ENCODE data around the gene BUB1B. TPM values are rescaled to one million over a fixed set of nuclear protein-coding genes. Genes with fewer than 3 reads are reported as not detected.

The BUB1B gene
- total RNA-seq, 3 donors from 2014 or later (not counting 1 experiment from before 2014, with no cell fraction given) = 0.75 to 2.4 (median 1.9) TPM

DNA sequence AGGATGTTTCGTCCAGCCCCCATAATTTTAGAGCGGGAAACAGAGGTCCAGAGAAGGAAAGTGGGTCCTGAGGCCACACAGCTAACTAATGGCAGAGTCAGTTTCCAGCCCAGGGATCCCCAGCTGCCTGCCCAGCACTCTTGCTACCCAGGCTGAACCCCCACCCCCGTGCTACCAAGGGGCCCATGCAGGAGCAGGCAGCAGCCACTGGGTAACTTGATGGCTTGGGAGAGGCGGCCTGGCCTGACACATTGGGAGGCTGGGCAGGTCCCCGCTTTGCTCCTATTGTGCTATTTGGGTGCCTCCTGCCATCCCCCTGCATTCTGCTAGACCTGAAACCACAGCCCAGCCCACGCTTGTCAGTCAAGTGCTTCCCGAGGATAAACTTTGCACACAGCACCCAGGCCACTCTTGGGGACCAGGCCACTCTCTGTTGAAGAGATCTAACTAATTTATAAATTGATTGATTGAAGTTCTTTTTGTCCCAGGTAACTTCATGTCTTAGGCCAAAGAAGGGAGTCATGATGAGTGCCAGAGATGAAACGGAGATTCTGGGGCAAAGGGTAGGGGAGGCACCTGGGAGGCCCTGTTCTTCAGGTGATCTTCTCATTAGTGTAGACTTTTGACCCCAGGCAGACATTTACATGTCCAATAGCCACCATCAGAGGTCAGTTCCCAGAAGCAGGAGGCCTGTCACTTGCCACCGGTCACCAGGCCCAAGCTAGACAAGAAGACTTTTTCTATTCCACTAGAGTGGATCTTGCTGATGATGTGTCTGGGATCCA lies 85.0 kb downstream of the BUB1B start:
- Mint-ChIP-seq H3K4me3 (no peak overlapping the region), H3K36me3 (no peaks in the 10 kb centered on the region), H3K27me3 (ENCODE audit: low read depth in 2 of 2) (peaks cover 3 to 4% of the 10 kb centered on the region in 2 donors), H3K4me1 (no peaks in the 10 kb centered on the region), H3K9me3 (no peaks in the 10 kb centered on the region), H3K27ac (no peak overlapping the region)
- DNase-seq = no peak
- ATAC-seq = no peak
- TF ChIP-seq, protein P1, sequence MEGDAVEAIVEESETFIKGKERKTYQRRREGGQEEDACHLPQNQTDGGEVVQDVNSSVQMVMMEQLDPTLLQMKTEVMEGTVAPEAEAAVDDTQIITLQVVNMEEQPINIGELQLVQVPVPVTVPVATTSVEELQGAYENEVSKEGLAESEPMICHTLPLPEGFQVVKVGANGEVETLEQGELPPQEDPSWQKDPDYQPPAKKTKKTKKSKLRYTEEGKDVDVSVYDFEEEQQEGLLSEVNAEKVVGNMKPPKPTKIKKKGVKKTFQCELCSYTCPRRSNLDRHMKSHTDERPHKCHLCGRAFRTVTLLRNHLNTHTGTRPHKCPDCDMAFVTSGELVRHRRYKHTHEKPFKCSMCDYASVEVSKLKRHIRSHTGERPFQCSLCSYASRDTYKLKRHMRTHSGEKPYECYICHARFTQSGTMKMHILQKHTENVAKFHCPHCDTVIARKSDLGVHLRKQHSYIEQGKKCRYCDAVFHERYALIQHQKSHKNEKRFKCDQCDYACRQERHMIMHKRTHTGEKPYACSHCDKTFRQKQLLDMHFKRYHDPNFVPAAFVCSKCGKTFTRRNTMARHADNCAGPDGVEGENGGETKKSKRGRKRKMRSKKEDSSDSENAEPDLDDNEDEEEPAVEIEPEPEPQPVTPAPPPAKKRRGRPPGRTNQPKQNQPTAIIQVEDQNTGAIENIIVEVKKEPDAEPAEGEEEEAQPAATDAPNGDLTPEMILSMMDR (IDR thresholded peaks at IDR 0.05) = no peak
- WGBS (ENCODE audit: insufficient coverage) = 77% methylated on average over 8 of the region's 9 CpGs
- no peak overlapping the region for H3K4me3 ChIP-seq (ENCODE audit: low read length)
- intact Hi-C loops (cut with micrococcal nuclease) = no loop called here
- no peaks in the 10 kb centered on the region for H3K9me3 ChIP-seq (ENCODE audit: control insufficient read depth, insufficient read depth, low read length)
- no peak overlapping the region for H3K27ac ChIP-seq (ENCODE audit: low read length)
- no peaks in the 10 kb centered on the region for H3K36me3 ChIP-seq (ENCODE audit: control insufficient read depth, insufficient read depth, low read length)
- no peaks in the 10 kb centered on the region for H3K27me3 ChIP-seq (ENCODE audit: control insufficient read depth, insufficient read depth, low read length)
- H3K4me1 ChIP-seq (ENCODE audit: control insufficient read depth, insufficient read depth, low read length) = no peaks in the 10 kb centered on the region

DNA sequence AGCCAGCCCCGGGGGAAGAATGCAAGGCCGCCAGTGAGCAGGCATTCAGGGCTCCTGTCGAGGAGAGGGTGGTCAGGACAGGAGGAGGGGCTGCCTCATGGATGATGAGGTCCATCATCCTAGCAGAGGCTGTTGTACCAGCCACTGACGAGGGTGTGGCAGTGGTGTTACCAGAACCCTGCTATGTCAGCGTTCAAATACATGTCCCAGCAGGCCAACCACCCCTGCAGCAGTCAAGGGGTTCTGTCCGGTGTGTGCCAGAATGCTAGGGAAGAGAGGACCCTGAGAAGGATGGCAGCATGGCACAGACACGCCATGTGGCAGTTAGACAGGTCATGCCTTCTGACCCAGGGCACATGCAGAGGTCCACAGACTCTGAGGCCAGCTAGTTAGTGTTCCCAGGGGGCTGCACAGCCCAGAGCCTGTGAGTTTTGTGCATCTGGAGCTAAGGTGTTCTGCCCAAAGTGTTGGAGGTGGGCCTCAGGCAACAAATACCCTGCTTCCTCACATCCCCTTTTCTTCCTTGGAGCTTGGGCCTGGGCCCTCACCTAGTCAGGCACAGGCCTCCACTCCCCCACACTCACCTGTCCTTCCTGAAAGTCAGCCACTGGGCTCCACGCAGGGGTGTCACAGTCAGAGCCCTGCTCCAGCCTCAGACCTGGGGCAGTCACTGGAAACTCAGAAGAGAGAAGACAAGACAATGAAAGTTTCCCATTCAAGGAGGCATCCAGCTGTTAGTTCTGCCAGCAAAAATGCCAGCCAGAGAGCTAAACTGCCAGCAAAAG lies 85.8 kb downstream of the BUB1B start:
- Mint-ChIP-seq H3K36me3 (no peaks in the 10 kb centered on the region), H3K4me3 (no peak overlapping the region), H3K27me3 (ENCODE audit: low read depth in 2 of 2) (peaks cover 10 to 11% of the 10 kb centered on the region in 2 donors), H3K4me1 (peaks cover 0 to 5% of the 10 kb centered on the region in 2 donors), H3K27ac (no peak overlapping the region), H3K9me3 (no peaks in the 10 kb centered on the region)
- H3K27ac ChIP-seq (ENCODE audit: low read length) = no peak overlapping the region
- DNase-seq = peak in 1 of 2 donors; percentile 11
- H3K4me1 ChIP-seq (ENCODE audit: control insufficient read depth, insufficient read depth, low read length) = no peaks in the 10 kb centered on the region
- H3K4me3 ChIP-seq (ENCODE audit: low read length) = no peak overlapping the region
- peaks cover 1% of the 10 kb centered on the region for H3K27me3 ChIP-seq (ENCODE audit: control insufficient read depth, insufficient read depth, low read length)
- H3K36me3 ChIP-seq (ENCODE audit: control insufficient read depth, insufficient read depth, low read length) = no peaks in the 10 kb centered on the region
- no peak for ATAC-seq
- intact Hi-C loops (cut with micrococcal nuclease) = no loop called here
- TF ChIP-seq, protein P1 (IDR thresholded peaks at IDR 0.05) = no peak
- WGBS (ENCODE audit: insufficient coverage) = 91% methylated on average over 8 of the region's 8 CpGs
- no peaks in the 10 kb centered on the region for H3K9me3 ChIP-seq (ENCODE audit: control insufficient read depth, insufficient read depth, low read length)

DNA sequence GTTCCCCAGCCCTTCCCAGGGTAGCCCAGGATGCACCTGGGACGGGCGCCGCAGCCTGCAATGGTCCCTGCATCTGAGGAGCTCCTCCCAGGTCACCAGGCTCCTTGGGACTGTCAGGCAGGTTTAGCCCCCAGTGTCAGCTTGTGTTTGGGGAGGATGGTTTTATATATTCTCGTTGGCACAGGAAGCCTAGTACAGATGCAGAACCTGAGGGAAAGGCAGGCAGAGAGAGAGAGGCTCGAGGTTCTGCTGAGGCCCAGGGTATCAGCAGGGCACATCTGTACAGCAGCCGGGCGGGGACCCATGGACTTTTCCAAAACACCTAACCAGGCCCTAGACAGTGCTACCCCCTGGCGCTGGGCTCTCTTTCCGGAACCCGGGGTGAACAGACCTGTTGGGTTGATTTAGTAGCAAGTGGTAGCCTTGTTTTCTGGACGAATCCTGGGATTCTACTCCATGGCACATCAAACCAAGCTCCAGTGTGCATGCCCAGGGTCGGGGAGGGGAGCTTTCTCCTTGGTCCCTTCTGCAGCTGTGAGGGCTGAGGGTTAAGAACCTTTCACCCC lies 86.6 kb downstream of the BUB1B start:
- Mint-ChIP-seq H3K4me1 (peaks cover 0 to 5% of the 10 kb centered on the region in 2 donors), H3K9me3 (no peaks in the 10 kb centered on the region), H3K36me3 (no peaks in the 10 kb centered on the region), H3K27me3 (ENCODE audit: low read depth in 2 of 2) (peaks cover 10 to 13% of the 10 kb centered on the region in 2 donors), H3K27ac (no peak overlapping the region), H3K4me3 (no peak overlapping the region)
- DNase-seq = peak in 1 of 2 donors; percentile 4
- Histone ChIP-seq H3K27ac (ENCODE audit: low read length) (no peak overlapping the region), H3K27me3 (ENCODE audit: control insufficient read depth, insufficient read depth, low read length) (peaks cover 4% of the 10 kb centered on the region), H3K4me3 (ENCODE audit: low read length) (no peak overlapping the region), H3K36me3 (ENCODE audit: control insufficient read depth, insufficient read depth, low read length) (no peaks in the 10 kb centered on the region), H3K9me3 (ENCODE audit: control insufficient read depth, insufficient read depth, low read length) (no peaks in the 10 kb centered on the region), H3K4me1 (ENCODE audit: control insufficient read depth, insufficient read depth, low read length) (peaks cover 7% of the 10 kb centered on the region)
- 68% methylated on average over 7 of the region's 12 CpGs for WGBS (ENCODE audit: insufficient coverage)
- ATAC-seq = no peak
- TF ChIP-seq, protein P1 (IDR thresholded peaks at IDR 0.05) = no peak
- intact Hi-C loops (cut with micrococcal nuclease) = no loop called here

All from natural killer cell (primary cell).